KBM-7 (cell line): ENCODE measurements around the gene VAV3.
A peak's percentile ranks its signal among the peaks of the same experiment; 100 is the strongest.
"Not testable (repeated sequence)": the region's sequence is repeated elsewhere in the genome, so short reads cannot be mapped to it uniquely, and the experiment has no call there.

Experiments
- DNase-seq: peaks from one replicate; pipeline ENCODE4 v3.0.0-alpha.2; 2015
- in situ Hi-C: fragments of 300-500 bp; cut with MboI; formaldehyde crosslinking; loops from 2 replicates; pipeline ENCODE4 v1.14.3; 2020; ENCODE audit warnings: low sequenced_read_pairs, low pct_unique_long_range_greater_than_20kb, mixed read lengths

Gene VAV3

GRCh38 chr1:107865627-107866026, 99.4 kb downstream of the VAV3 start:
- in situ Hi-C loops = no loop called here
- DNase-seq = no peak

GRCh38 chr1:107863342-107863741, 101.6 kb downstream of the VAV3 start:
- DNase-seq = no peak
- in situ Hi-C loops = no loop called here

DNA sequence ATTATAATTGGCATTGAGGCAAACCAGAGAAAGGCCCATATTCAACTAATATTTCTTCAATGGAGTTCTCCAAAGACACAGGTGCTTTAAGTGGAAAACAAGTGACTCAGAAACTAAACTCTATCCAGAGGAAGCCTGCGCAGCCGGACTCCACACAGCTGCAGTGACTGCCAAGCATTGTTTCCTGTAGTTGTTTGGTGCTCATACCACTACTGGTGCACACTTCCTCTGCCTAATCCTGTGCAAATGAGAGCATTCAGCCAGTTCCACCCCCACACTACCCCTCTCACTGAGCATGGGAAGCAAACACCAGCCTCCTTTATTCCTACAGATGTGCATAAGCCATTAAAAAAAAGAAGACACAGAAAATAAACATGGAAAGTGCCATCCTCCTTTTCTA, 102.9 kb downstream of the VAV3 start:
- in situ Hi-C loops = no loop called here
- DNase-seq = peak; percentile 82

- no peak for DNase-seq
- in situ Hi-C loops = no loop called here
Observed at GRCh38 chr1:107858323-107858722, 106.7 kb downstream of the VAV3 start.

DNA sequence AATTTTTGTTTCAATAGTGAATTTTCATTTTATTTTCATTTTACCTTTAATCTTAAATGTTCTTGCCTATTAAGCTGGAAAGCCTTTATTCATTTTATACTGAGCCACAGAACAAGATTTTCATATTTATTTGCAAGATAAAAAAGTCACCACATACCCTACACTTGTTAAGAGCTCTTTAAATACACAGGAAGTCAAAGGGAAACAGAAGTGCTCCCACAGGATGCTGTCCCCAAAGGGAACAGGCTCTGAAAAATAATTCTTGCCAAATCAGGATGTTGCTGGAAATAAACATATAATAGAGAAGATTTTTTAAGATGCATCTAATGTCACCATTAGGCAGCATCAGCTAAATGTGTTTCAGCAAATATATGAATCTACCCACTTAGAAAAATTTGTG, 113.6 kb downstream of the VAV3 start:
- no peak for DNase-seq
- in situ Hi-C loops = no loop called here

DNA sequence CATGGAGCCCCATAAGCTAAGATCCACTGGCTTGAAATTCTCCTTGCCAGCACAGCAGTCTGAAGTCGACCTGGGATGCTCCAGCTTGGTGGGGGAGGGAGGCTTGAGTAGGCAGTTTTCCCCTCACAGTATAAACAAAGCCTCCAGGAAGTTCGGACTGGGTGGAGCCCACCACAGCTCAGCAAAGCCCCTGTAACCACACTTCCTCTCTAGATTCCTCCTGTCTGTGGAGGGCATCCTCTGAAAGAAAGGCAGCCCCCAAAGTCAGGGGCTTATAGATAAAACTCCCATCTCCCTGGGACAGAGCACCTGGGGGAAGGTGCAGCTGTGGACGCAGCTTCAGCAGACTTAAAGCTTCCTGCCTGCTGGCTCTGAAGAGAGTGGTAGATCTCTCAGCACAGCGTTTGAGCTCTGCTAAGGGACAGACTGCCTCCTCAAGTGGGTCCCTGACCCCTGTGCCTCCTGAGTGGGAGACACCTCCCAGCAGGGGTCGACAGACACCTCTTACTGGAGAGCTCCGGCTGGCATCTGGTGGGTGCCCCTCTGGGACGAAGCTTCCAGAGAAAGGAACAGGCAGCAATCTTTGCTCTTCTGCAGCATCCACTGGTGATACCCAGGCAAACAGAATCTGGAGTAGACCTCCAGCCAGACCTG, 120.3 kb downstream of the VAV3 start:
- DNase-seq, in situ Hi-C loops: not testable (repeated sequence)

GRCh38 chr1:107843989-107844388, 121.0 kb downstream of the VAV3 start:
- DNase-seq = no peak
- in situ Hi-C loops = no loop called here

DNA sequence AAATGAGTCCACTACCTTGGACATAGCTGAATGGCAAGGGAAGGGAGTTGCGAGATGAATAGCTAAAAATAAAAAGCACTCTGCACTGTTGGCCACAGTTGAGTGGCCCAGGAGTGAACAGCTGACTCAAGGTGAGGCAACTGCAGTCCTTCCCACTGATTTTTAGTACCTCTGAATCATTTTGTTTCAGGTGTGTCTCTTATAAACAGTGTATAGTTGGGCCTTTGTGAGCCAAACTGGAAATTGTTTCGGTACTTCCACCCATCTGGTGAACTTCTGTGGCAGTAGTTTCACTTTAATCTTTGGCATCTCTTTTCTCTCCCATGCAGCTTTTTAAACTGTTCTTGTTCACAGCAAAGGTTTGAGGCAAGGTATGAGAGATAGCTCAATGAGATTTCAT, 122.7 kb downstream of the VAV3 start:
- in situ Hi-C loops = no loop called here
- no peak for DNase-seq

- in situ Hi-C loops = no loop called here
- peak; percentile 52 for DNase-seq
Observed at GRCh38 chr1:107840725-107841124, 124.3 kb downstream of the VAV3 start.

DNA sequence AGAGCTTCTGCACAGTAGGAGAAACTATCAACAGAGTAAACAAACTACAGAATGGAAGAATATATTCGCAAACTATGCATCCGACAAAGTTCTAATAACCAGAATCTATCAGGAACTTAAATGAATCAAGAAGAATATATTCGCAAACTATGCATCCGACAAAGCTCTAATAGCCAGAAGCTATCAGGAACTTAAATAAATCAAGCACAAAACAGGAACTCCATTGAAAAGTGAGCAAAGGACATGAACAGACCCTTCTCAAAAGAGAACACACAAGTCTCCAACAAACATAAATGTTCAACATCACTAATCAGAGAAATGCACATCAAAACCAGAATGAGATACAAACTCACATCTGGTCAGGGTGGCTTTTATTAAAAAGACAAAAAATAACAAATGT, 126.9 kb downstream of the VAV3 start:
- in situ Hi-C loops = no loop called here
- DNase-seq = no peak

- no peak for DNase-seq
- in situ Hi-C loops = no loop called here
Observed at GRCh38 chr1:107835151-107835670, 129.8 kb downstream of the VAV3 start.

- no peak for DNase-seq
- in situ Hi-C loops = no loop called here
Observed at GRCh38 chr1:107833061-107833460, 131.9 kb downstream of the VAV3 start.

GRCh38 chr1:107831921-107832320, 133.1 kb downstream of the VAV3 start:
- in situ Hi-C loops = no loop called here
- DNase-seq = no peak

GRCh38 chr1:107830526-107830925, 134.5 kb downstream of the VAV3 start:
- no peak for DNase-seq
- in situ Hi-C loops = no loop called here

DNA sequence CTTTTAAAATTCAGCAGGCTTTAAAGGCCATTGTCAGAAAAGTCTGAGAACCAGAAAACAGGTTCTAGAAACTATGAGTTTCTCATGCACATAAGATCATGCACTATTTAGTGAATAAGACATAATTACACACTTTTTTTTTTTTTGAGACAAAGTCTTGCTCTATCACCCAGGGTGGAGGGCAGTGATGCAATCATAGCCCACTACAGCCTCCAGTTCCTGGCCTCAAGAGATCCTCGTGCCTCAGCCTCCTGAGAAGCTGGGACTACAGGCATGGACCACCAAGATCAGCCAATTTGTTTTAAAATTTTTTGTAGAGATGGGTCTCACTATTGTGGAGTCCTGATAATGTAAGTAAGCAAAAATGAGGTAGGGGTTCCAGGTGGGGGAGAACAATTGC, 134.9 kb downstream of the VAV3 start:
- DNase-seq = no peak
- in situ Hi-C loops = no loop called here

GRCh38 chr1:107829036-107829770, 135.8 kb downstream of the VAV3 start:
- peak; percentile 78 for DNase-seq
- in situ Hi-C loops = no loop called here

- no peak for DNase-seq
- in situ Hi-C loops = no loop called here
Observed at GRCh38 chr1:107824946-107825345, 140.0 kb downstream of the VAV3 start.

DNA sequence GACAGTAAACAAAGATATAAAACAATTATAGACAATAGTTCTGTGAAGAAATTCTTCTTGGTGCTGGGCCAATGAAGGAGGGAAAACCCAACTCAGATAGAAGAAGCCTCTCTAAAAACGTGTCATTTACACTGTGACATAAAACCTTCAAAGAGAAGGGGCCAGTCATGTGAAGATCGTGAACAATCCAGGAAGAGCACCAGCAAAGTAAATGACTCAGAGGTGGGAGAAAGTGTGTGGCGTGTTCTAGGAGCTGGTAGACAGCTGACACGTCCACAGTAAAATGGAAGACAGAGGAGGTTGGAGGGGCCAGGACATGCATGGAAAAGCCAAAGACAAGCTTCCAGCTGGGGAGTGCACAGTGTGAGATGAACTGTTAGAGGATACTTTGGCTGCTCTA, 143.6 kb downstream of the VAV3 start:
- no peak for DNase-seq
- in situ Hi-C loops = no loop called here

- in situ Hi-C loops = no loop called here
- no peak for DNase-seq
Observed at GRCh38 chr1:107820801-107821200, 144.2 kb downstream of the VAV3 start.

- in situ Hi-C loops = no loop called here
- no peak for DNase-seq
Observed at GRCh38 chr1:107817935-107818334, 147.0 kb downstream of the VAV3 start.

- DNase-seq = no peak
- in situ Hi-C loops = no loop called here
Observed at GRCh38 chr1:107817206-107817605, 147.8 kb downstream of the VAV3 start.
